GM04503 (cell line): Measurements from ENCODE around the gene NT5DC4.

Source experiments
- DNase-seq: peaks from one replicate; pipeline ENCODE4 v3.0.0-alpha.2; 2012; ENCODE audit warnings: low read depth

The NT5DC4 gene

GRCh38 chr2:112755444-112755843, 34.6 kb downstream of the NT5DC4 start:
- no peak for DNase-seq

- no peak for DNase-seq
Measured at GRCh38 chr2:112756207-112756606, 35.4 kb downstream of the NT5DC4 start.

GRCh38 chr2:112757265-112757664, 36.4 kb downstream of the NT5DC4 start:
- DNase-seq, result no peak

GRCh38 chr2:112758711-112759110, 37.9 kb downstream of the NT5DC4 start:
- no peak for DNase-seq

- DNase-seq, result no peak
Measured at GRCh38 chr2:112760149-112760548, 39.3 kb downstream of the NT5DC4 start.

- no peak for DNase-seq
Measured at GRCh38 chr2:112762276-112762675, 41.5 kb downstream of the NT5DC4 start.

- DNase-seq, result peak; percentile 85
Measured at GRCh38 chr2:112764071-112765044, 43.5 kb downstream of the NT5DC4 start, which contains the start of gene CKAP2L. Gene CKAP2L, minus strand, starts transcription at chr2:112764609. Its CDS starts 11 bp downstream, at chr2:112764598.

GRCh38 chr2:112765251-112765650, 44.4 kb downstream of the NT5DC4 start:
- no peak for DNase-seq

GRCh38 chr2:112767693-112768330, 47.0 kb downstream of the NT5DC4 start:
- DNase-seq, result no peak

- peak; percentile 65 for DNase-seq
Measured at GRCh38 chr2:112768432-112768831, 47.6 kb downstream of the NT5DC4 start.

GRCh38 chr2:112772322-112772721, 51.5 kb downstream of the NT5DC4 start:
- no peak for DNase-seq

GRCh38 chr2:112772911-112773475, 52.2 kb downstream of the NT5DC4 start:
- no peak for DNase-seq

GRCh38 chr2:112773556-112773955, 52.7 kb downstream of the NT5DC4 start:
- DNase-seq, result no peak

GRCh38 chr2:112774536-112775285, 53.9 kb downstream of the NT5DC4 start:
- no peak for DNase-seq

- no peak for DNase-seq
Measured at GRCh38 chr2:112776113-112776512, 55.3 kb downstream of the NT5DC4 start.

GRCh38 chr2:112777036-112777435, 56.2 kb downstream of the NT5DC4 start:
- DNase-seq, result no peak

- no peak for DNase-seq
Measured at GRCh38 chr2:112779598-112779997, 58.8 kb downstream of the NT5DC4 start.

GRCh38 chr2:112782234-112782799, 61.5 kb downstream of the NT5DC4 start:
- DNase-seq, result no peak

GRCh38 chr2:112783187-112783714, 62.4 kb downstream of the NT5DC4 start:
- DNase-seq, result no peak

GRCh38 chr2:112784199-112785189, 63.7 kb downstream of the NT5DC4 start, which contains the start of gene IL1A:
Gene IL1A, minus strand, starts transcription at chr2:112784493. Its CDS starts 723 bp downstream, at chr2:112783770.
- DNase-seq, result no peak
